HCT116 (cell line): Measurements from ENCODE around the gene MTHFD2L. TPM values are rescaled to one million over a fixed set of nuclear protein-coding genes. Genes with fewer than 3 reads are reported as not detected.

ENCODE experiments used
- ATAC-seq: fragments of 200-7000 bp; cut with Tn5 transposase; 2 replicates; pipeline ENCODE4 v1.9.1; 2020; ENCODE audit warnings: mild to moderate bottlenecking, moderate library complexity
- BruUV-seq: library from RNA; stranded (reverse); fragments of 400-500 nt; replicated peaks from 2 replicates; lab custom pipeline; 2021; lab: Mats Ljungman, UMichigan
- CTCF ChIA-PET: fragments of 300-600 bp; sonication (Branson Sonifier 250); formaldehyde crosslinking; loops from one replicate; lab custom pipeline; 2021; ENCODE audit warnings: antibody characterized with exemption; lab: Charles Lee
- POLR2A ChIA-PET: fragments of 300-600, 350-600 bp; sonication (Branson Sonifier 250); formaldehyde crosslinking; loops from one replicate; lab custom pipeline; 2021; ENCODE audit warnings: antibody characterized with exemption; lab: Charles Lee
- RAD21 ChIA-PET, 2 experiments: fragments of 300-600 bp; sonication (Branson Sonifier 250); formaldehyde crosslinking; loops; one replicate each; lab custom pipeline; 2023; ENCODE audit warnings: low total read pairs in 2 of 2; ENCODE audit not compliant: uncharacterized antibody in 2 of 2, unreplicated experiment in 2 of 2, low non-redundant PET in 1 of 2; lab: Charles Lee
- DNase-seq: peaks from one replicate; pipeline ENCODE4 v3.0.0-alpha.2; 2010; ENCODE audit warnings: low read depth, low spot score
- H2AFZ ChIP-seq: fragments of 200-600 bp; shearing (Covaris generic), sonication (generic); 2 replicates; pipeline ENCODE4 v1.6.1; 2017; ENCODE audit warnings: low read depth, mixed run types, mixed read lengths, antibody characterized with exemption, low read length; ENCODE audit not compliant: poor library complexity, severe bottlenecking
- H3K27ac ChIP-seq: 2 replicates; pipeline ENCODE4 v1.5.1; 2012; ENCODE audit warnings: low read depth, low read length
- H3K27me3 ChIP-seq: fragments of 200-600 bp; sonication (generic); 2 replicates; pipeline ENCODE4 v1.6.1; 2016; ENCODE audit warnings: mixed run types, low read length, mixed read lengths; ENCODE audit not compliant: insufficient read depth
- H3K36me3 ChIP-seq, 2 experiments: fragments of 200-500 bp in 1 of 2; fragments of 200-600 bp in 1 of 2; sonication (Bioruptor generic) in 1 of 2; sonication (generic) in 1 of 2; 2 replicates each; pipeline versions ENCODE4 v1.5.1 to v1.6.1; 2014 to 2016; ENCODE audit warnings: low read length in 2 of 2, inconsistent platforms in 1 of 2, mixed read lengths in 1 of 2, mixed run types in 1 of 2; ENCODE audit not compliant: insufficient read depth in 2 of 2, control insufficient read depth in 1 of 2
- H3K4me1 ChIP-seq, 2 experiments: fragments of 200-600 bp in 1 of 2; sonication (generic) in 1 of 2; 2 replicates each; pipeline versions ENCODE4 v1.5.1 to v1.6.1; 2012 to 2017; ENCODE audit warnings: low read length in 2 of 2, inconsistent platforms in 1 of 2, mild to moderate bottlenecking in 1 of 2, mixed read lengths in 1 of 2, mixed run types in 1 of 2, moderate library complexity in 1 of 2; ENCODE audit not compliant: insufficient read depth in 2 of 2, control insufficient read depth in 1 of 2
- H3K4me2 ChIP-seq: fragments of 200-600 bp; sonication (generic); 2 replicates; pipeline ENCODE4 v1.6.1; 2017; ENCODE audit warnings: mixed run types, low read length, mixed read lengths
- H3K4me3 ChIP-seq, 2 experiments: fragments of 200-600 bp in 1 of 2; sonication (generic) in 1 of 2; replicated peaks in 1 of 2; 2 replicates each; pipeline ENCODE4 v1.5.1; 2011 to 2016; ENCODE audit warnings: low read length in 2 of 2, control low read depth in 1 of 2, low read depth in 1 of 2, mild to moderate bottlenecking in 1 of 2, mixed read lengths in 1 of 2, mixed run types in 1 of 2
- H3K79me2 ChIP-seq: fragments of 200-600 bp; sonication (generic); 2 replicates; pipeline ENCODE4 v1.6.1; 2017; ENCODE audit warnings: mild to moderate bottlenecking, mixed run types, low read length, moderate library complexity, mixed read lengths; ENCODE audit not compliant: insufficient read depth
- H3K9ac ChIP-seq: fragments of 200-600 bp; sonication (generic); 2 replicates; pipeline ENCODE4 v1.6.1; 2016; ENCODE audit warnings: low read length, mixed read lengths
- H3K9me2 ChIP-seq: fragments of 200-600 bp; sonication (generic), shearing (Covaris generic); 2 replicates; pipeline ENCODE4 v1.6.1; 2017; ENCODE audit warnings: mixed run types, mild to moderate bottlenecking, moderate library complexity; ENCODE audit not compliant: insufficient read depth
- H3K9me3 ChIP-seq, 2 experiments: fragments of 200-500 bp in 1 of 2; fragments of 200-600 bp in 1 of 2; sonication (Bioruptor generic) in 1 of 2; sonication (generic) in 1 of 2; 2 replicates each; pipeline ENCODE4 v1.6.1; 2014 to 2017; ENCODE audit warnings: low read length in 2 of 2, mixed read lengths in 2 of 2, inconsistent platforms in 1 of 2, low read depth in 1 of 2, mild to moderate bottlenecking in 1 of 2, mixed run types in 1 of 2, moderate library complexity in 1 of 2; ENCODE audit not compliant: control insufficient read depth in 1 of 2, insufficient read depth in 1 of 2
- H4K20me1 ChIP-seq: fragments of 200-600 bp; sonication (generic), shearing (Covaris generic); 2 replicates; pipeline ENCODE4 v1.6.1; 2017; ENCODE audit warnings: mixed run types, mild to moderate bottlenecking, moderate library complexity; ENCODE audit not compliant: insufficient read depth
- EGR1 ChIP-seq: IDR thresholded peaks from 2 replicates; pipeline ENCODE4 v1.6.1; 2012; ENCODE audit warnings: low read depth
- EZH2 ChIP-seq: fragments of 200-600 bp; sonication (generic); IDR thresholded peaks from 2 replicates; pipeline ENCODE4 v1.6.1; 2017; ENCODE audit warnings: antibody characterized with exemption, mixed run types
- EZH2phosphoT487 ChIP-seq: fragments of 200-600 bp; IDR thresholded peaks from 2 replicates; pipeline ENCODE4 v1.6.1; 2018; ENCODE audit warnings: antibody characterized with exemption, borderline replicate concordance
- POLR2A ChIP-seq: IDR thresholded peaks from 2 replicates; pipeline ENCODE4 v1.7.0; 2011; ENCODE audit warnings: borderline replicate concordance; ENCODE audit not compliant: insufficient read depth, insufficient read length; ENCODE audit errors: extremely low read depth
- SIN3A ChIP-seq: IDR thresholded peaks from 2 replicates; pipeline ENCODE4 v1.6.1; 2012; ENCODE audit warnings: low read depth
- TCF7L2 ChIP-seq: IDR thresholded peaks from 2 replicates; pipeline ENCODE4 v1.7.0; 2011; ENCODE audit warnings: borderline replicate concordance, inconsistent platforms; ENCODE audit not compliant: insufficient read depth, insufficient read length; ENCODE audit errors: extremely low read depth
- ZFX ChIP-seq: fragments of 450-650 bp; IDR thresholded peaks from 2 replicates; pipeline ENCODE4 v1.6.1; 2017
- ZNF274 ChIP-seq: fragments of 200-500 bp; sonication (Bioruptor generic); IDR thresholded peaks from 2 replicates; pipeline ENCODE4 v1.6.1; 2014; ENCODE audit warnings: mild to moderate bottlenecking, low read depth, low read length, inconsistent platforms
- intact Hi-C: fragments of 100-400 bp; cut with micrococcal nuclease; formaldehyde crosslinking; loops from 2 replicates; pipeline ENCODE4 v1.10.0; 2022
- total RNA-seq: library from RNA; stranded (reverse); gene quantifications from one replicate; pipeline ENCODE4 v1.2.1, GENCODE V29; 2021; ENCODE audit not compliant: unreplicated experiment
- TF ChIP-seq, protein P1 (sequence below): IDR thresholded peaks from 2 replicates; pipeline ENCODE4 v1.6.1; 2012
- TF ChIP-seq, protein P2 (sequence below): IDR thresholded peaks from 2 replicates; pipeline ENCODE4 v1.6.1; 2011; ENCODE audit warnings: mild to moderate bottlenecking, low read length, moderate library complexity; ENCODE audit not compliant: insufficient replicate concordance; ENCODE audit errors: extremely low read depth

The MTHFD2L gene
- total RNA-seq, 1 experiment from 2014 or later = 15.0 TPM

DNA sequence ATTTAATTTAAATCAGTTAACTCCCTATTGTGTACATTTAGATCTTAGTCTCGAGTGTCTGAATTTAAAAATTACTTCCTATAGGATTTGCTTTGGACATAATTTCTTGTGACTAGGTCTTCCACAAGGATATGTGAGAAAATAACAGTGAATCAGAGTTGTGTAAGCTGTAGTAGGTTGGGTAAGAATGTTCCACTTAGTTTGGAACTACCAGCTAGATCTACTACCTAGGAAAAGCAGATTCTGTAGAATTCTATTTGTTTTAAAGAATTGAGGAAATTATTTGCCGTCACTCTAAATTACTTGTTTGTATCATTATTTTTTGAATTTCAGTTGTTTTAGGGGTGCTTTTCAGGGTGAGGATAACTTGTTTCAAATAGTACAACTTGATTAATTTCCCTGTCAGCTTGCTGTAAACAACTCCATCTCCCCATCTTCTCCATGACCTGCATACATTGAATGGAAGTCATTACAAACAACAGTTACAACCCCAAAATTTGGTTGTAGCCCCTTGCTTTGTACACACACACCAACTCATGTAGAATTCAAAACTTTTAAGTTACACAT lies 1.3 kb downstream of the MTHFD2L start:
- no peaks in the 10 kb centered on the region for H3K27me3 ChIP-seq
- TF ChIP-seq, protein P1, sequence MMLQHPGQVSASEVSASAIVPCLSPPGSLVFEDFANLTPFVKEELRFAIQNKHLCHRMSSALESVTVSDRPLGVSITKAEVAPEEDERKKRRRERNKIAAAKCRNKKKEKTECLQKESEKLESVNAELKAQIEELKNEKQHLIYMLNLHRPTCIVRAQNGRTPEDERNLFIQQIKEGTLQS = no peak
- no peak for TF ChIP-seq EZH2
- no peak for TF ChIP-seq ZNF274
- TF ChIP-seq, protein P2, sequence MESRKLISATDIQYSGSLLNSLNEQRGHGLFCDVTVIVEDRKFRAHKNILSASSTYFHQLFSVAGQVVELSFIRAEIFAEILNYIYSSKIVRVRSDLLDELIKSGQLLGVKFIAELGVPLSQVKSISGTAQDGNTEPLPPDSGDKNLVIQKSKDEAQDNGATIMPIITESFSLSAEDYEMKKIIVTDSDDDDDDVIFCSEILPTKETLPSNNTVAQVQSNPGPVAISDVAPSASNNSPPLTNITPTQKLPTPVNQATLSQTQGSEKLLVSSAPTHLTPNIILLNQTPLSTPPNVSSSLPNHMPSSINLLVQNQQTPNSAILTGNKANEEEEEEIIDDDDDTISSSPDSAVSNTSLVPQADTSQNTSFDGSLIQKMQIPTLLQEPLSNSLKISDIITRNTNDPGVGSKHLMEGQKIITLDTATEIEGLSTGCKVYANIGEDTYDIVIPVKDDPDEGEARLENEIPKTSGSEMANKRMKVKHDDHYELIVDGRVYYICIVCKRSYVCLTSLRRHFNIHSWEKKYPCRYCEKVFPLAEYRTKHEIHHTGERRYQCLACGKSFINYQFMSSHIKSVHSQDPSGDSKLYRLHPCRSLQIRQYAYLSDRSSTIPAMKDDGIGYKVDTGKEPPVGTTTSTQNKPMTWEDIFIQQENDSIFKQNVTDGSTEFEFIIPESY = no peak
- no peak for TF ChIP-seq POLR2A
- no peak for TF ChIP-seq TCF7L2
- no peak for TF ChIP-seq EGR1
- no peak for TF ChIP-seq ZFX
- TF ChIP-seq EZH2phosphoT487 = no peak
- TF ChIP-seq SIN3A = no peak
- peaks cover 17 to 33% of the 10 kb centered on the region in 2 experiments for H3K36me3 ChIP-seq
- H3K9me2 ChIP-seq = no peaks in the 10 kb centered on the region
- CTCF ChIA-PET = no interaction called here
- BruUV-seq = no TSS peak
- DNase-seq (no peak), ATAC-seq (no peak)
- H3K27ac ChIP-seq = no peak overlapping the region
- H3K4me3 ChIP-seq = peak overlapping the region; percentile 75 to 82
- no peak overlapping the region for H2AFZ ChIP-seq
- peaks cover 71% of the 10 kb centered on the region for H3K79me2 ChIP-seq
- peak overlapping the region; percentile 87 for H3K9ac ChIP-seq
- RAD21 ChIA-PET = no interaction called here
- peaks cover 12% of the 10 kb centered on the region; the same call in 1 of the 2 replicates for H4K20me1 ChIP-seq
- POLR2A ChIA-PET = no interaction called here
- no peaks in the 10 kb centered on the region for H3K9me3 ChIP-seq
- peak overlapping the region; percentile 95 for H3K4me2 ChIP-seq
- intact Hi-C loops = no loop called here
- peaks cover 6 to 19% of the 10 kb centered on the region in 2 experiments; a peak in 3 of 4 replicates for H3K4me1 ChIP-seq
